Measurements from ENCODE around the gene FGFR4. TPM values are rescaled to one million over a fixed set of nuclear protein-coding genes. Genes with fewer than 3 reads are reported as not detected.
"Not testable (repeated sequence)": the region's sequence is repeated elsewhere in the genome, so short reads cannot be mapped to it uniquely, and the experiment has no call there.

FGFR4 gene
- total RNA-seq (ENCODE audit: insufficient read depth, low replicate concordance) = 1.4 TPM

GRCh38 chr5:177086654-177087397, at the start of gene FGFR4:
Gene FGFR4, plus strand, starts transcription at chr5:177086915. Its CDS starts 2,688 bp downstream, at chr5:177089603.
- DNase-seq (ENCODE audit: low spot score) = peak; percentile 46

GRCh38 chr5:177036921-177037320, 49.8 kb upstream of the FGFR4 start:
- DNase-seq (ENCODE audit: low spot score) = no peak

GRCh38 chr5:177040814-177041420, 45.8 kb upstream of the FGFR4 start:
- no peak for DNase-seq (ENCODE audit: low spot score)

GRCh38 chr5:177041936-177042335, 44.8 kb upstream of the FGFR4 start:
- DNase-seq (ENCODE audit: low spot score) = no peak

- DNase-seq (ENCODE audit: low spot score) = no peak
Observed at GRCh38 chr5:177043114-177043513, 43.6 kb upstream of the FGFR4 start.

GRCh38 chr5:177043958-177044357, 42.8 kb upstream of the FGFR4 start:
- no peak for DNase-seq (ENCODE audit: low spot score)

- no peak for DNase-seq (ENCODE audit: low spot score)
Observed at GRCh38 chr5:177044641-177045040, 42.1 kb upstream of the FGFR4 start.

- DNase-seq (ENCODE audit: low spot score) = no peak
Observed at GRCh38 chr5:177045631-177046030, 41.1 kb upstream of the FGFR4 start.

GRCh38 chr5:177048531-177048930, 38.2 kb upstream of the FGFR4 start:
- DNase-seq (ENCODE audit: low spot score) = not testable (repeated sequence)

GRCh38 chr5:177049285-177049684, 37.4 kb upstream of the FGFR4 start:
- DNase-seq (ENCODE audit: low spot score) = no peak

- no peak for DNase-seq (ENCODE audit: low spot score)
Observed at GRCh38 chr5:177064500-177065277, 22.0 kb upstream of the FGFR4 start.

GRCh38 chr5:177065491-177065890, 21.2 kb upstream of the FGFR4 start:
- no peak for DNase-seq (ENCODE audit: low spot score)

- DNase-seq (ENCODE audit: low spot score) = peak; percentile 30
Observed at GRCh38 chr5:177066224-177066623, 20.5 kb upstream of the FGFR4 start.

GRCh38 chr5:177067503-177067902, 19.2 kb upstream of the FGFR4 start:
- no peak for DNase-seq (ENCODE audit: low spot score)

GRCh38 chr5:177070536-177071191, 16.1 kb upstream of the FGFR4 start:
- DNase-seq (ENCODE audit: low spot score) = no peak

- DNase-seq (ENCODE audit: low spot score) = peak; percentile 91
Observed at GRCh38 chr5:177071666-177072385, 14.9 kb upstream of the FGFR4 start.

- no peak for DNase-seq (ENCODE audit: low spot score)
Observed at GRCh38 chr5:177077335-177077734, 9.4 kb upstream of the FGFR4 start.

- DNase-seq (ENCODE audit: low spot score) = no peak
Observed at GRCh38 chr5:177079606-177080005, 7.1 kb upstream of the FGFR4 start.

GRCh38 chr5:177080265-177080664, 6.5 kb upstream of the FGFR4 start:
- DNase-seq (ENCODE audit: low spot score) = no peak

GRCh38 chr5:177081859-177082258, 4.9 kb upstream of the FGFR4 start:
- DNase-seq (ENCODE audit: low spot score) = no peak

GRCh38 chr5:177083357-177083756, 3.4 kb upstream of the FGFR4 start:
- DNase-seq (ENCODE audit: low spot score) = no peak
